ENCODE results near the gene ZWILCH. TPM values are rescaled to one million over a fixed set of nuclear protein-coding genes. Genes with fewer than 3 reads are reported as not detected.

Gene ZWILCH
- total RNA-seq, 1 donor from 2014 or later, result 13.8 TPM

DNA sequence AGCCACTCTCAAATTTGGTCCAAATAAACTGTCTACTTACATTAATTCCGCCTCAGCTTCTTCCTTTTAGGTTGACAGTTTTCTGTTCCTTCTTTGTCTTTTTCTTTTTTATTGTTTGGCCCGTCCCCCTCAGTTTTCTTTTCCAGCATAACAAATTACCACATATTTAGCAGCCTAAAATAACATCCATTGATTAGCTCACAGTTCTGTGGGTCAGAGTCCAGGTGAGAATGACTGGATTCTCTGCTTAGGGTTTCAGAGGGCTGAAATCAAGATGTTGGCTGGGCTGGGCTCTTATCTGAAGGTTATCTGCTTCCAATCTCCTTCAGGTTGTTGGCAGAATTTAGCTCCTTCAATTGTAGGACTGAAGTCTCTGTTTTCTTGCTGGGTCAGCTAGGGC, 85.3 kb downstream of the ZWILCH start:
- no peaks in the 10 kb centered on the region for H3K9me3 Mint-ChIP-seq (ENCODE audit: unreplicated experiment)
- peaks cover 30% of the 10 kb centered on the region for H3K27me3 Mint-ChIP-seq (ENCODE audit: unreplicated experiment)
- no peaks in the 10 kb centered on the region for H3K4me1 Mint-ChIP-seq (ENCODE audit: unreplicated experiment)
- no peak overlapping the region for H3K4me3 Mint-ChIP-seq (ENCODE audit: unreplicated experiment)
- no peak for DNase-seq (ENCODE audit: extremely low spot score, unreplicated experiment)
- H3K27ac Mint-ChIP-seq (ENCODE audit: unreplicated experiment), result no peak overlapping the region
- no peaks in the 10 kb centered on the region for H3K36me3 Mint-ChIP-seq (ENCODE audit: unreplicated experiment)
- TF ChIP-seq, protein P1, sequence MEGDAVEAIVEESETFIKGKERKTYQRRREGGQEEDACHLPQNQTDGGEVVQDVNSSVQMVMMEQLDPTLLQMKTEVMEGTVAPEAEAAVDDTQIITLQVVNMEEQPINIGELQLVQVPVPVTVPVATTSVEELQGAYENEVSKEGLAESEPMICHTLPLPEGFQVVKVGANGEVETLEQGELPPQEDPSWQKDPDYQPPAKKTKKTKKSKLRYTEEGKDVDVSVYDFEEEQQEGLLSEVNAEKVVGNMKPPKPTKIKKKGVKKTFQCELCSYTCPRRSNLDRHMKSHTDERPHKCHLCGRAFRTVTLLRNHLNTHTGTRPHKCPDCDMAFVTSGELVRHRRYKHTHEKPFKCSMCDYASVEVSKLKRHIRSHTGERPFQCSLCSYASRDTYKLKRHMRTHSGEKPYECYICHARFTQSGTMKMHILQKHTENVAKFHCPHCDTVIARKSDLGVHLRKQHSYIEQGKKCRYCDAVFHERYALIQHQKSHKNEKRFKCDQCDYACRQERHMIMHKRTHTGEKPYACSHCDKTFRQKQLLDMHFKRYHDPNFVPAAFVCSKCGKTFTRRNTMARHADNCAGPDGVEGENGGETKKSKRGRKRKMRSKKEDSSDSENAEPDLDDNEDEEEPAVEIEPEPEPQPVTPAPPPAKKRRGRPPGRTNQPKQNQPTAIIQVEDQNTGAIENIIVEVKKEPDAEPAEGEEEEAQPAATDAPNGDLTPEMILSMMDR (IDR thresholded peaks at IDR 0.05), result no peak

DNA sequence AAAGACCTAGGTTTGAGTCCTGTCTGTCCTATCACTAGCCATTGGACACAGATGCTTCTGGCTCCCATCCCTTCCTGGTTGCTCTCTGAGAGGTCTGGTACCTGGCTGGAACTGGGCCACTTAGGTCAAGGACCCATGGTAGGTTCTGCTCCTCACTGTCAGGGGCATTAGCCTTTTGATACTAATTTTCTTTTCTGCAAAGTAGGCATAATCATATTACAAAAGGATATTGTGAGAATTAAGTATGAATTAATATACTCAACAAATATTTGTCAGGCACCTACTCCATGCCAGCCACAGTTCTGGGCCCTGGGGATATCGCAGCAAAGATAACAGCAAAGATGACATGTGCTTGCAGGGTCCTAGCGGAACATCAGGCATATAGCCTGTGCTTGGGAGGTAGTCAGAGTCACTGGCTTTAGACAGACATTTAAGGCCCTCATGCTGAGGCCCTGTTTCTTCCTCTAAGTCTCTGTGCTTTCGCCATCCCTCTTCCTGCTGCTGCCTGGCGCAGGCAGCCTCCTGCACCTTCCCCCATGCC, 86.3 kb downstream of the ZWILCH start:
- Mint-ChIP-seq H3K27me3 (ENCODE audit: unreplicated experiment) (peaks cover 22% of the 10 kb centered on the region), H3K27ac (ENCODE audit: unreplicated experiment) (no peak overlapping the region), H3K4me3 (ENCODE audit: unreplicated experiment) (no peak overlapping the region), H3K4me1 (ENCODE audit: unreplicated experiment) (no peaks in the 10 kb centered on the region), H3K9me3 (ENCODE audit: unreplicated experiment) (no peaks in the 10 kb centered on the region), H3K36me3 (ENCODE audit: unreplicated experiment) (no peaks in the 10 kb centered on the region)
- TF ChIP-seq, protein P1 (IDR thresholded peaks at IDR 0.05), result no peak
- DNase-seq (ENCODE audit: extremely low spot score, unreplicated experiment), result no peak

DNA sequence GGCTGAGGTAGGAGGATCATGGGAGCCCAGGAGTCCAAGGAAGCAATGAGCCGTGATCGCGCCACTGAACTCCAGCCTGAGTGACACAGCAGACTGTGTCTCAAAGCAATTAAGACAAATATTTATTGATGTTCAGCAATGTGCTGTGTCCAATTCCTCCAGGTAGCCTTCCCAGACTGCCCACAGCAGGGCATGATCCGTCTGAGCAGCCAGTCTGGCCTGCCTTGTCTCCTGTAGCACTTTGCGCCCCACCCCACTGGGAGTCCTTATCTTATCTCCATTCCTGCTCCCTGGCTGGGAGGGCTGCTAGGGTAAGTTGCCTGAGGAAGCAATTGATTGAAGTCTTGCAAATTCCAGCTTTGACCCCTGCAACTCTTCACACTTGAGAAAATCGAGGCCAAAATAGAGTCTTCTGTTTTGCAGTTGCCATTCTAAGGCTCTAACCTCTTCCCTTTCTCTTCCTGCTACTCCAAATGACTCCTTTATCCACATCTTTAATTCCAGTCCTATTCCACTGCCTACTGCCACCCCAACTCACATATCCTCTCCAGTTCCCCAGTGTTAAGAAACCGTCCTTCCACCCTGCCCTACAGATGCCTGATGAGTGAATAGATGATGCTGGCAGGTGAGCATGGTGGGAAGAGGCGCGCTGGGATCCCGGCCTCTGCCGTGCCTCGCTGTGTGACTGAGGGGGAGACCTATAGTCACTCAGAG, 87.5 kb downstream of the ZWILCH start:
- Mint-ChIP-seq H3K36me3 (ENCODE audit: unreplicated experiment) (no peaks in the 10 kb centered on the region), H3K27ac (ENCODE audit: unreplicated experiment) (no peak overlapping the region), H3K27me3 (ENCODE audit: unreplicated experiment) (peaks cover 20% of the 10 kb centered on the region), H3K4me1 (ENCODE audit: unreplicated experiment) (no peaks in the 10 kb centered on the region), H3K4me3 (ENCODE audit: unreplicated experiment) (no peak overlapping the region), H3K9me3 (ENCODE audit: unreplicated experiment) (no peaks in the 10 kb centered on the region)
- TF ChIP-seq, protein P1 (IDR thresholded peaks at IDR 0.05), result no peak
- DNase-seq (ENCODE audit: extremely low spot score, unreplicated experiment), result no peak

DNA sequence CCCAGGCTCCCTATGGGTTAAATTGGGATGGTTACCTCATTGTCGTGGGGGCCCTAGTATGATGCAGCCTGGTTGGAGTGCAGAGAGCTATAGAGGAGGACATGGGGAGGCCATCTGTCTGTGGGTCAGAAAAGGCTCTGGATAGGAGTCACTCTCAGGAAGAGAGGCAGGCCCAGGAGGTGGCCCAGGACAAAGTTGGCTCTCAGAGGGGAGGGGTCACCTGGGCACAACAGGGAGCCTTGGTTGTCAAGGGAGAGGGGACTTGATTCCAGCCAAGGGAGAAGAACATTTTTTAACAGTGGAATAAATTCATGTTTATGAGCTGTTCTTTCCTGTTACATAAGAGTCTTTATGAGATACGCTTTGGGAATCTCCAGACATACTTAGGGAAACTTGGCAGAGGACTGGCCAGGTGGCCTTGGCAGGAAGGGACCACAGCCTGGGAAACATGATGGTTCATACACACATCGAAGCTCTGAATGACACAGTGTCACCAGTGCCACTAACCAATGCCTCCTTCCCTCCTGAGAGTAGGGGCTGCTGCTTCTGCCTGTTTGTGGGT, 88.2 kb downstream of the ZWILCH start:
- peaks cover 14% of the 10 kb centered on the region for H3K27me3 Mint-ChIP-seq (ENCODE audit: unreplicated experiment)
- H3K27ac Mint-ChIP-seq (ENCODE audit: unreplicated experiment), result no peak overlapping the region
- H3K36me3 Mint-ChIP-seq (ENCODE audit: unreplicated experiment), result no peaks in the 10 kb centered on the region
- no peak overlapping the region for H3K4me3 Mint-ChIP-seq (ENCODE audit: unreplicated experiment)
- TF ChIP-seq, protein P1 (IDR thresholded peaks at IDR 0.05), result no peak
- no peaks in the 10 kb centered on the region for H3K9me3 Mint-ChIP-seq (ENCODE audit: unreplicated experiment)
- DNase-seq (ENCODE audit: extremely low spot score, unreplicated experiment), result no peak
- no peaks in the 10 kb centered on the region for H3K4me1 Mint-ChIP-seq (ENCODE audit: unreplicated experiment)

DNA sequence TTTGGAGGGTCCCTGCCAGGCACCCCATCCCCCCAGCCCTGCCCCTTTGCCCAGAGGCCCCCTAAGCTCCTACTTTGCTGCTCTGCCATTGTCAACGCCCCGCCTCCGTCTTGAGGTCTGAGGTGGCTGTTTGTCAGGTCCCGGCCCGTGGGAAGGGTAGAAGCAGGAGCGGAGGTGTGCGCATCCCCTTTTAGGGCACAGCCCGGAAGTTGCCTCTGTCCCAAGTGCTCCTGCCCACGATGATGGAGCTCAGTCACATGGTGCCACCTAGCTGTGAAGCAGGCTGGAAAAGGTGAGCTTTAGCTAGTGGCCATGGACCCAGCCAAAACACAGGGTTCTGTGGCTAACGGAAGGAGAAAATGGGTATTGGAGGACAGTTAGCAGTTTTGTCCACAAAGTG, 89.2 kb downstream of the ZWILCH start:
- TF ChIP-seq, protein P1 (IDR thresholded peaks at IDR 0.05), result no peak
- Mint-ChIP-seq H3K27ac (ENCODE audit: unreplicated experiment) (no peak overlapping the region), H3K9me3 (ENCODE audit: unreplicated experiment) (no peaks in the 10 kb centered on the region), H3K4me1 (ENCODE audit: unreplicated experiment) (no peaks in the 10 kb centered on the region), H3K36me3 (ENCODE audit: unreplicated experiment) (no peaks in the 10 kb centered on the region), H3K27me3 (ENCODE audit: unreplicated experiment) (peaks cover 11% of the 10 kb centered on the region), H3K4me3 (ENCODE audit: unreplicated experiment) (no peak overlapping the region)
- no peak for DNase-seq (ENCODE audit: extremely low spot score, unreplicated experiment)

Measured in osteocyte (in vitro differentiated cells).